CD4-positive, alpha-beta T cell treated with Interleukin-17A for 1 hour (primary cell): ENCODE data around the gene TPK1.
A peak's percentile ranks its signal among the peaks of the same experiment; 100 is the strongest.
"Not testable (repeated sequence)": the region's sequence is repeated elsewhere in the genome, so short reads cannot be mapped to it uniquely, and the experiment has no call there.

Experiments
- DNase-seq: peaks from one replicate; pipeline ENCODE4 v3.0.0-alpha.2; 2020

Gene TPK1

GRCh38 chr7:144821067-144821466, 14.8 kb downstream of the TPK1 start:
- DNase-seq, result no peak

- peak; percentile 50 for DNase-seq
These were observed 15.3 kb downstream of the TPK1 start for GRCh38 chr7:144820552-144820951.

GRCh38 chr7:144819566-144819965, 16.3 kb downstream of the TPK1 start:
- DNase-seq, result no peak

- peak; percentile 84 for DNase-seq
These were observed 17.3 kb downstream of the TPK1 start for GRCh38 chr7:144818511-144818910.

GRCh38 chr7:144817001-144817400, 18.9 kb downstream of the TPK1 start:
- DNase-seq, result no peak

GRCh38 chr7:144814299-144814698, 21.6 kb downstream of the TPK1 start:
- DNase-seq, result no peak

GRCh38 chr7:144812379-144813283, 23.2 kb downstream of the TPK1 start:
- DNase-seq, result peak; percentile 75

GRCh38 chr7:144805627-144806239, 30.1 kb downstream of the TPK1 start:
- DNase-seq, result no peak

- DNase-seq, result not testable (repeated sequence)
These were observed 35.0 kb downstream of the TPK1 start for GRCh38 chr7:144800678-144801436.

- no peak for DNase-seq
These were observed 38.9 kb downstream of the TPK1 start for GRCh38 chr7:144796919-144797318.

- DNase-seq, result no peak
These were observed 43.8 kb downstream of the TPK1 start for GRCh38 chr7:144792050-144792449.

- no peak for DNase-seq
These were observed 44.4 kb downstream of the TPK1 start for GRCh38 chr7:144791488-144791887.

GRCh38 chr7:144787127-144787526, 48.7 kb downstream of the TPK1 start:
- no peak for DNase-seq

- DNase-seq, result peak; percentile 43
These were observed 49.3 kb downstream of the TPK1 start for GRCh38 chr7:144786522-144786921.

GRCh38 chr7:144786079-144786478, 49.8 kb downstream of the TPK1 start:
- no peak for DNase-seq

- DNase-seq, result no peak
These were observed 50.3 kb downstream of the TPK1 start for GRCh38 chr7:144785521-144785920.

- no peak for DNase-seq
These were observed 50.9 kb downstream of the TPK1 start for GRCh38 chr7:144784943-144785342.

- DNase-seq, result no peak
These were observed 51.4 kb downstream of the TPK1 start for GRCh38 chr7:144784441-144784840.

- DNase-seq, result no peak
These were observed 53.0 kb downstream of the TPK1 start for GRCh38 chr7:144782883-144783282.

GRCh38 chr7:144780071-144780608, 55.7 kb downstream of the TPK1 start:
- DNase-seq, result no peak

- DNase-seq, result not testable (repeated sequence)
These were observed 58.0 kb downstream of the TPK1 start for GRCh38 chr7:144777889-144778288.

GRCh38 chr7:144777005-144777839, 58.6 kb downstream of the TPK1 start:
- no peak for DNase-seq
